Measurements from ENCODE around the gene SERPINB1.

- peak in 2 of 3 experiments; percentile 16 to 31 for TF ChIP-seq CTCF (IDR thresholded peaks at IDR 0.05)
- TF ChIP-seq POLR2A (IDR thresholded peaks at IDR 0.05) = no peak
Measured at GRCh38 chr6:2853769-2854395, 12.2 kb upstream of the SERPINB1 start.

All from testis (tissue), 2 donors.